Endodermal cell (in vitro differentiated cells): ENCODE measurements around the gene CNMD. TPM values are rescaled to one million over a fixed set of nuclear protein-coding genes. Genes with fewer than 3 reads are reported as not detected.
A peak's percentile ranks its signal among the peaks of the same experiment; 100 is the strongest.

Experiments used
- DNase-seq: peaks from one replicate; pipeline ENCODE4 v3.0.0-alpha.2; 2017
- H3K27ac ChIP-seq: 2 replicates; pipeline ENCODE4 v1.5.1; 2013; ENCODE audit warnings: mild to moderate bottlenecking, low read depth, low read length, moderate library complexity
- H3K27me3 ChIP-seq: 2 replicates; pipeline ENCODE4 v1.6.1; 2013; ENCODE audit warnings: mild to moderate bottlenecking, low read length, moderate library complexity; ENCODE audit not compliant: insufficient read depth, control insufficient read depth, poor library complexity, severe bottlenecking
- H3K36me3 ChIP-seq: 2 replicates; pipeline ENCODE4 v1.7.0; 2013; ENCODE audit warnings: mild to moderate bottlenecking, low read length, moderate library complexity; ENCODE audit not compliant: control insufficient read depth, insufficient read depth
- H3K4me1 ChIP-seq: one replicate; pipeline ENCODE4 v1.7.0; 2013; ENCODE audit warnings: low read length; ENCODE audit not compliant: control insufficient read depth, insufficient read depth
- H3K4me3 ChIP-seq: 2 replicates; pipeline ENCODE4 v1.5.1; 2013; ENCODE audit warnings: mild to moderate bottlenecking, low read length, moderate library complexity
- H3K9ac ChIP-seq: 2 replicates; pipeline ENCODE4 v1.6.1; 2013; ENCODE audit warnings: mild to moderate bottlenecking, low read length, moderate library complexity; ENCODE audit not compliant: poor library complexity, severe bottlenecking; ENCODE audit errors: extremely low read depth
- H3K9me3 ChIP-seq: 2 replicates; pipeline ENCODE4 v1.6.1; 2013; ENCODE audit warnings: mild to moderate bottlenecking, low read length, moderate library complexity; ENCODE audit not compliant: control insufficient read depth
- H3K27ac Mint-ChIP-seq: 2 replicates; pipeline ENCODE4 v1.8.0; 2020; ENCODE audit warnings: mixed read lengths
- H3K27me3 Mint-ChIP-seq: 2 replicates; pipeline ENCODE4 v1.8.0; 2021; ENCODE audit warnings: mild to moderate bottlenecking, mixed read lengths; ENCODE audit not compliant: insufficient read depth
- H3K36me3 Mint-ChIP-seq: 2 replicates; pipeline ENCODE4 v1.8.0; 2020; ENCODE audit warnings: low read depth, mixed read lengths
- H3K4me1 Mint-ChIP-seq: 2 replicates; pipeline ENCODE4 v1.8.0; 2020; ENCODE audit warnings: mixed read lengths
- H3K4me3 Mint-ChIP-seq: 2 replicates; pipeline ENCODE4 v1.8.0; 2020; ENCODE audit warnings: mild to moderate bottlenecking, moderate library complexity, mixed read lengths
- H3K9me3 Mint-ChIP-seq: 2 replicates; pipeline ENCODE4 v1.8.0; 2020; ENCODE audit warnings: mild to moderate bottlenecking, mixed read lengths
- CTCF ChIP-seq: fragments of 200-600 bp; sonication (generic); conservative IDR thresholded peaks from 2 replicates; pipeline ENCODE4 v1.5.0; 2021; ENCODE audit warnings: antibody characterized with exemption, mild to moderate bottlenecking
- WGBS, 2 experiments: methylation state at CpG; one replicate each; pipeline versions ENCODE4 v1.1.5 to v1.1.7; 2013; ENCODE audit warnings: missing lambda C conversion rate in 2 of 2, mixed read lengths in 1 of 2; ENCODE audit not compliant: insufficient coverage in 1 of 2, insufficient read length in 1 of 2; 5-methylcytosine and 5-hydroxymethylcytosine counted together
- total RNA-seq, 2 donors: library from RNA; stranded (reverse); fragmentation: NEBNext Ultra II Directional in 1 of 2; extraction: Animal tissue kit (Norgen Biotek cat#: 25700) in 1 of 2; gene quantifications; 2 replicates in 1 of 2; 3 replicates in 1 of 2; pipeline ENCODE4 v1.2.1, GENCODE V29; 2021

CNMD gene
- total RNA-seq, 2 donors from 2014 or later: 1.2 to 3.3 TPM

GRCh38 chr13:52738719-52739467, 727 bp downstream of the CNMD start:
- H3K27ac ChIP-seq: no peak overlapping the region
- Mint-ChIP-seq H3K4me3 (peak overlapping the region; percentile 59), H3K36me3 (no peaks in the 10 kb centered on the region), H3K27me3 (peaks cover 40% of the 10 kb centered on the region), H3K4me1 (peaks cover 13% of the 10 kb centered on the region), H3K9me3 (peaks cover 5% of the 10 kb centered on the region), H3K27ac (no peak overlapping the region)
- H3K9ac ChIP-seq: no peak overlapping the region
- H3K9me3 ChIP-seq: no peaks in the 10 kb centered on the region
- TF ChIP-seq CTCF: peak; percentile 90
- peak overlapping the region; percentile 67 for H3K4me3 ChIP-seq
- no peaks in the 10 kb centered on the region for H3K4me1 ChIP-seq
- peak; percentile 87 for DNase-seq
- 8 to 29% methylated on average over 8 to 75 of the region's 75 CpGs for WGBS, 2 experiments
- peaks cover 48% of the 10 kb centered on the region for H3K27me3 ChIP-seq
- no peaks in the 10 kb centered on the region for H3K36me3 ChIP-seq

GRCh38 chr13:52737965-52738364, 1.7 kb downstream of the CNMD start:
- peaks cover 13% of the 10 kb centered on the region for H3K4me1 Mint-ChIP-seq
- H3K9me3 Mint-ChIP-seq: peaks cover 5% of the 10 kb centered on the region
- no peaks in the 10 kb centered on the region for H3K4me1 ChIP-seq
- no peak for TF ChIP-seq CTCF
- H3K27me3 Mint-ChIP-seq: peaks cover 36% of the 10 kb centered on the region
- H3K27me3 ChIP-seq: peaks cover 48% of the 10 kb centered on the region
- H3K27ac Mint-ChIP-seq: no peak overlapping the region
- H3K4me3 Mint-ChIP-seq: peak overlapping the region; percentile 59
- DNase-seq: no peak
- H3K4me3 ChIP-seq: no peak overlapping the region
- no peaks in the 10 kb centered on the region for H3K9me3 ChIP-seq
- H3K36me3 Mint-ChIP-seq: no peaks in the 10 kb centered on the region
- 47 to 49% methylated on average over 2 to 4 of the region's 4 CpGs for WGBS, 2 experiments
- no peak overlapping the region for H3K9ac ChIP-seq
- H3K36me3 ChIP-seq: no peaks in the 10 kb centered on the region
- no peak overlapping the region for H3K27ac ChIP-seq

GRCh38 chr13:52737451-52737850, 2.2 kb downstream of the CNMD start:
- H3K4me1 ChIP-seq: no peaks in the 10 kb centered on the region
- Mint-ChIP-seq H3K9me3 (peaks cover under 1% of the 10 kb centered on the region), H3K27ac (no peak overlapping the region), H3K4me3 (no peak overlapping the region), H3K4me1 (peaks cover 13% of the 10 kb centered on the region), H3K36me3 (no peaks in the 10 kb centered on the region), H3K27me3 (peaks cover 33% of the 10 kb centered on the region)
- no peak overlapping the region for H3K27ac ChIP-seq
- H3K9me3 ChIP-seq: no peaks in the 10 kb centered on the region
- H3K9ac ChIP-seq: no peak overlapping the region
- no peaks in the 10 kb centered on the region for H3K36me3 ChIP-seq
- DNase-seq: no peak
- peaks cover 48% of the 10 kb centered on the region for H3K27me3 ChIP-seq
- no peak for TF ChIP-seq CTCF
- no peak overlapping the region for H3K4me3 ChIP-seq
